Upper lobe of left lung (tissue), 6 donors: ENCODE data around the gene OTUD3. TPM values are rescaled to one million over a fixed set of nuclear protein-coding genes. Genes with fewer than 3 reads are reported as not detected.

ENCODE experiments used
- ATAC-seq, 2 donors: fragments of 200-7000 bp; cut with Tn5 transposase; one replicate each; pipeline ENCODE4 v1.9.1; 2022; ENCODE audit warnings: mild to moderate bottlenecking in 2 of 2, moderate library complexity in 2 of 2; ENCODE audit not compliant: low FRiP score in 2 of 2
- DNase-seq, 2 donors: peaks; one replicate each; pipeline ENCODE4 v3.0.0-alpha.2; 2019 to 2020
- H3K27ac ChIP-seq, 4 donors: fragments of 200-600 bp; sonication (generic); one replicate each; pipeline ENCODE4 v1.5.1; 2016 to 2019
- H3K27me3 ChIP-seq, 4 donors: fragments of 200-600 bp; sonication (generic); one replicate each; pipeline ENCODE4 v1.5.1; 2017 to 2019
- H3K36me3 ChIP-seq, 4 donors: fragments of 200-600 bp; sonication (generic); one replicate each; pipeline ENCODE4 v1.5.1; 2016 to 2019
- H3K4me1 ChIP-seq, 4 donors: fragments of 200-600 bp; sonication (generic); one replicate each; pipeline ENCODE4 v1.5.1; 2018 to 2019
- H3K4me3 ChIP-seq, 4 donors: fragments of 200-600 bp; sonication (generic); one replicate each; pipeline ENCODE4 v1.5.1; 2017 to 2019; ENCODE audit warnings: mild to moderate bottlenecking in 2 of 4, moderate library complexity in 1 of 4
- H3K9me3 ChIP-seq, 4 donors: fragments of 200-600 bp; sonication (generic); one replicate each; pipeline ENCODE4 v1.5.1; 2018 to 2019
- CTCF ChIP-seq, 6 experiments: fragments of 450-650 bp in 4 of 6; fragments of 200-600 bp in 2 of 6; sonication (generic) in 2 of 6; IDR thresholded peaks; one replicate each; pipeline ENCODE4 v1.5.1; 2016 to 2019; ENCODE audit warnings: antibody characterized with exemption in 6 of 6
- EP300 ChIP-seq, 4 donors: sonication (generic); formaldehyde crosslinking; IDR thresholded peaks; one replicate each; pipeline ENCODE4 v1.5.1; 2017; ENCODE audit warnings: antibody characterized with exemption in 4 of 4, control low read depth in 2 of 4
- POLR2A ChIP-seq, 4 donors: fragments of 450-650 bp; IDR thresholded peaks; one replicate each; pipeline ENCODE4 v1.5.1; 2016 to 2017; ENCODE audit warnings: antibody characterized with exemption in 4 of 4, mild to moderate bottlenecking in 2 of 4
- POLR2AphosphoS5 ChIP-seq, 2 donors: sonication (generic); formaldehyde crosslinking; IDR thresholded peaks; one replicate each; pipeline ENCODE4 v1.5.1; 2017; ENCODE audit warnings: antibody characterized with exemption in 2 of 2
- WGBS, 2 donors: methylation state at CpG; one replicate each; pipeline ENCODE4 v1.1.5; 2017 to 2018; 5-methylcytosine and 5-hydroxymethylcytosine counted together
- total RNA-seq, 6 donors: library from RNA; depleted of rRNA in 4 of 6; stranded (reverse); fragments of >200 nt in 4 of 6; gene quantifications; one replicate each; pipeline versions ENCODE4 v1.1.0 to v1.2.1, GENCODE V29; 2016 to 2021
- donor health status: DM: no; HTN: no; CAD: no; lungs with moderate emphysema.
- donor health status: DM: no; HTN: yes; CAD: no; lungs with severe emphysema.

OTUD3 gene
- total RNA-seq, 6 donors from 2014 or later = 3.1 to 8.6 (median 6.9) TPM

GRCh38 chr1:19892628-19893168 lies 10.5 kb downstream of the OTUD3 start:
- no peaks in the 10 kb centered on the region for H3K9me3 ChIP-seq
- ATAC-seq = no peak
- H3K27me3 ChIP-seq = no peaks in the 10 kb centered on the region
- TF ChIP-seq POLR2A (IDR thresholded peaks at IDR 0.05) (no peak), EP300 (IDR thresholded peaks at IDR 0.05) (no peak), CTCF (IDR thresholded peaks at IDR 0.05) (no peak), POLR2AphosphoS5 (IDR thresholded peaks at IDR 0.05) (no peak)
- peaks cover 16 to 69% (median 38%) of the 10 kb centered on the region in 4 donors for H3K36me3 ChIP-seq
- H3K4me1 ChIP-seq = peaks cover 0 to 10% (median 2%) of the 10 kb centered on the region in 4 donors
- no peak for DNase-seq
- no peak overlapping the region for H3K4me3 ChIP-seq
- WGBS, 2 donors = 88 to 92% methylated on average over 6 of the region's 6 CpGs
- no peak overlapping the region for H3K27ac ChIP-seq

DNA sequence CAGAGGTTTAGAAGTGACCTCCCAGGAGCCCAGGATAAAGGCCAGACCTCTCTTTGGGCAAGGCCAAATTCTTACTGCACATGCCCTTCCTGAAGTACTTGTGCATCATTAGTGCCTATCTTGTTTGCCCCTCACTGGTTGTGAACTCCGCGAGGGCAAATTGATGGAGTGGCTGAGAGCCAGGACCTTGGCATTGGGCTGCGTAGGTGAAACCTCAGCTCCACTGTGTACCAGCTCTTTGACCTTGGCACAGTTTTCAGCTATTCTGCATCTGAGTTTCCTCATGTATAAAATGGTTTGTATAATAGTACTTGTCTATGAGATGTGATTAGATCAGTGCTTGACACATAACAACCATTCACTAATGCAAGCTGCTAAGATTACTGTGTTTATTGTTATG lies 11.5 kb downstream of the OTUD3 start:
- ATAC-seq (no peak), DNase-seq (no peak)
- TF ChIP-seq POLR2AphosphoS5 (IDR thresholded peaks at IDR 0.05) (no peak), CTCF (IDR thresholded peaks at IDR 0.05) (no peak), POLR2A (IDR thresholded peaks at IDR 0.05) (no peak), EP300 (IDR thresholded peaks at IDR 0.05) (no peak)
- peaks cover 16 to 78% (median 46%) of the 10 kb centered on the region in 4 donors for H3K36me3 ChIP-seq
- H3K4me1 ChIP-seq = peaks cover 0 to 10% (median under 1%) of the 10 kb centered on the region in 4 donors
- H3K9me3 ChIP-seq = no peaks in the 10 kb centered on the region
- 87 to 88% methylated on average over 3 of the region's 3 CpGs for WGBS, 2 donors
- H3K27ac ChIP-seq = no peak overlapping the region
- no peak overlapping the region for H3K4me3 ChIP-seq
- H3K27me3 ChIP-seq = no peaks in the 10 kb centered on the region

- H3K36me3 ChIP-seq = peaks cover 18 to 84% (median 51%) of the 10 kb centered on the region in 4 donors
- DNase-seq (no peak), ATAC-seq (no peak)
- WGBS, 2 donors = 88 to 90% methylated on average over 5 of the region's 5 CpGs
- H3K27ac ChIP-seq = no peak overlapping the region
- H3K4me1 ChIP-seq = peaks cover 0 to 10% (median 0%) of the 10 kb centered on the region in 4 donors
- TF ChIP-seq CTCF (IDR thresholded peaks at IDR 0.05) (no peak), POLR2A (IDR thresholded peaks at IDR 0.05) (no peak), POLR2AphosphoS5 (IDR thresholded peaks at IDR 0.05) (no peak), EP300 (IDR thresholded peaks at IDR 0.05) (no peak)
- H3K27me3 ChIP-seq = no peaks in the 10 kb centered on the region
- H3K4me3 ChIP-seq = no peak overlapping the region
- H3K9me3 ChIP-seq = no peaks in the 10 kb centered on the region
These were observed 12.0 kb downstream of the OTUD3 start for GRCh38 chr1:19894218-19894617.

- H3K36me3 ChIP-seq = peaks cover 14 to 94% (median 41%) of the 10 kb centered on the region in 4 donors
- ATAC-seq (no peak), DNase-seq (no peak)
- no peak overlapping the region for H3K27ac ChIP-seq
- H3K4me1 ChIP-seq = no peaks in the 10 kb centered on the region
- H3K9me3 ChIP-seq = no peaks in the 10 kb centered on the region
- WGBS, 2 donors = 90 to 100% methylated on average over 1 of the region's 1 CpG
- no peak for TF ChIP-seq POLR2AphosphoS5 (IDR thresholded peaks at IDR 0.05)
- no peak for TF ChIP-seq EP300 (IDR thresholded peaks at IDR 0.05)
- TF ChIP-seq POLR2A (IDR thresholded peaks at IDR 0.05) = no peak
- TF ChIP-seq CTCF (IDR thresholded peaks at IDR 0.05) = no peak
- H3K27me3 ChIP-seq = no peaks in the 10 kb centered on the region
- H3K4me3 ChIP-seq = no peak overlapping the region
These were observed 19.5 kb downstream of the OTUD3 start for GRCh38 chr1:19901653-19902052.

DNA sequence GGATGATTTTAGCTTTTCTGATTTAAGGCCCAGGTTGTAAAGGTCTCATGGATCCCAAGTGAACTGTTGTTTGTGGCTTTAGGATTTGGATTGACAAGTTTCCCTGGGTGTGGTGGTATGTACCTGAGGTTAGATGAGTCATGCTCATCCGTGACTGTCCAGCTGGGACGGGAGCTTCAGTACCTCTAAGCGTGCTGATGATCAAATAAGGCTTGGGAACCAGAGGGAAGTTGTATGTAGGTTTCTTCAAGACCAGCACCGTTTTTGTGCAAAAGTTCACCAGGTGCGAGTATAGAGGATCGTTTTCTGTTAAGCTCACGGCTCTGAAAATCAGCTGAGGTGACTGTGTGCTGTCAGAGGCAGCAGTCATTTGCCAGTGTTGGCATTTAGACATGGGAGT lies 21.4 kb downstream of the OTUD3 start:
- peaks cover 20 to 95% (median 44%) of the 10 kb centered on the region in 4 donors for H3K36me3 ChIP-seq
- DNase-seq (no peak), ATAC-seq (no peak)
- WGBS, 2 donors = 94 to 95% methylated on average over 7 of the region's 7 CpGs
- no peaks in the 10 kb centered on the region for H3K9me3 ChIP-seq
- H3K27me3 ChIP-seq = no peaks in the 10 kb centered on the region
- H3K27ac ChIP-seq = no peak overlapping the region
- H3K4me3 ChIP-seq = no peak overlapping the region
- no peaks in the 10 kb centered on the region for H3K4me1 ChIP-seq
- TF ChIP-seq POLR2A (IDR thresholded peaks at IDR 0.05) (no peak), EP300 (IDR thresholded peaks at IDR 0.05) (no peak), POLR2AphosphoS5 (IDR thresholded peaks at IDR 0.05) (no peak), CTCF (IDR thresholded peaks at IDR 0.05) (no peak)
